Measurements from ENCODE around the gene FYN. TPM values are rescaled to one million over a fixed set of nuclear protein-coding genes. Genes with fewer than 3 reads are reported as not detected.

Gene FYN
- total and polyA plus RNA-seq, 2 of the 13 experiments (the other 11 are each of a cell fraction or from before 2014, with no cell fraction given), result 15.5 to 24.6 TPM

- TF ChIP-seq, protein P1, sequence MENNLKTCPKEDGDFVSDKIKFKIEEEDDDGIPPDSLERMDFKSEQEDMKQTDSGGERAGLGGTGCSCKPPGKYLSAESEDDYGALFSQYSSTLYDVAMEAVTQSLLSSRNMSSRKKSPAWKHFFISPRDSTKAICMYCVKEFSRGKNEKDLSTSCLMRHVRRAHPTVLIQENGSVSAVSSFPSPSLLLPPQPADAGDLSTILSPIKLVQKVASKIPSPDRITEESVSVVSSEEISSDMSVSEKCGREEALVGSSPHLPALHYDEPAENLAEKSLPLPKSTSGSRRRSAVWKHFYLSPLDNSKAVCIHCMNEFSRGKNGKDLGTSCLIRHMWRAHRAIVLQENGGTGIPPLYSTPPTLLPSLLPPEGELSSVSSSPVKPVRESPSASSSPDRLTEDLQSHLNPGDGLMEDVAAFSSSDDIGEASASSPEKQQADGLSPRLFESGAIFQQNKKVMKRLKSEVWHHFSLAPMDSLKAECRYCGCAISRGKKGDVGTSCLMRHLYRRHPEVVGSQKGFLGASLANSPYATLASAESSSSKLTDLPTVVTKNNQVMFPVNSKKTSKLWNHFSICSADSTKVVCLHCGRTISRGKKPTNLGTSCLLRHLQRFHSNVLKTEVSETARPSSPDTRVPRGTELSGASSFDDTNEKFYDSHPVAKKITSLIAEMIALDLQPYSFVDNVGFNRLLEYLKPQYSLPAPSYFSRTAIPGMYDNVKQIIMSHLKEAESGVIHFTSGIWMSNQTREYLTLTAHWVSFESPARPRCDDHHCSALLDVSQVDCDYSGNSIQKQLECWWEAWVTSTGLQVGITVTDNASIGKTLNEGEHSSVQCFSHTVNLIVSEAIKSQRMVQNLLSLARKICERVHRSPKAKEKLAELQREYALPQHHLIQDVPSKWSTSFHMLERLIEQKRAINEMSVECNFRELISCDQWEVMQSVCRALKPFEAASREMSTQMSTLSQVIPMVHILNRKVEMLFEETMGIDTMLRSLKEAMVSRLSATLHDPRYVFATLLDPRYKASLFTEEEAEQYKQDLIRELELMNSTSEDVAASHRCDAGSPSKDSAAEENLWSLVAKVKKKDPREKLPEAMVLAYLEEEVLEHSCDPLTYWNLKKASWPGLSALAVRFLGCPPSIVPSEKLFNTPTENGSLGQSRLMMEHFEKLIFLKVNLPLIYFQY (CRISPR knock-in tag; IDR thresholded peaks at IDR 0.05; ENCODE audit: borderline replicate concordance), result no peak
- TF ChIP-seq ZNF354B (CRISPR knock-in tag; IDR thresholded peaks at IDR 0.05), result no peak
- TF ChIP-seq, protein P2, sequence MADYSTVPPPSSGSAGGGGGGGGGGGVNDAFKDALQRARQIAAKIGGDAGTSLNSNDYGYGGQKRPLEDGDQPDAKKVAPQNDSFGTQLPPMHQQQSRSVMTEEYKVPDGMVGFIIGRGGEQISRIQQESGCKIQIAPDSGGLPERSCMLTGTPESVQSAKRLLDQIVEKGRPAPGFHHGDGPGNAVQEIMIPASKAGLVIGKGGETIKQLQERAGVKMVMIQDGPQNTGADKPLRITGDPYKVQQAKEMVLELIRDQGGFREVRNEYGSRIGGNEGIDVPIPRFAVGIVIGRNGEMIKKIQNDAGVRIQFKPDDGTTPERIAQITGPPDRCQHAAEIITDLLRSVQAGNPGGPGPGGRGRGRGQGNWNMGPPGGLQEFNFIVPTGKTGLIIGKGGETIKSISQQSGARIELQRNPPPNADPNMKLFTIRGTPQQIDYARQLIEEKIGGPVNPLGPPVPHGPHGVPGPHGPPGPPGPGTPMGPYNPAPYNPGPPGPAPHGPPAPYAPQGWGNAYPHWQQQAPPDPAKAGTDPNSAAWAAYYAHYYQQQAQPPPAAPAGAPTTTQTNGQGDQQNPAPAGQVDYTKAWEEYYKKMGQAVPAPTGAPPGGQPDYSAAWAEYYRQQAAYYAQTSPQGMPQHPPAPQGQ (CRISPR knock-in tag; IDR thresholded peaks at IDR 0.05; ENCODE audit: borderline replicate concordance), result no peak
- TF ChIP-seq ZNF256 (CRISPR knock-in tag; conservative IDR thresholded peaks at IDR 0.05), result no peak
These were observed 15.4 kb downstream of the FYN start (continued) for GRCh38 chr6:111857674-111858337.

GRCh38 chr6:111855753-111856152 is 17.5 kb downstream of the FYN start:
- H3K4me2 ChIP-seq (ENCODE audit: low read depth, low read length), result no peak overlapping the region
- H3K4me3 ChIP-seq (replicated peaks in 1 of 3; ENCODE audit: insufficient read depth in 1 of 3, low read depth in 2 of 3, low read length in 3 of 3), result no peak overlapping the region
- no peaks in the 10 kb centered on the region for H3K27me3 ChIP-seq (ENCODE audit: control insufficient read depth in 1 of 2, insufficient read depth in 2 of 2, low read length in 2 of 2)
- no peaks in the 10 kb centered on the region for H3K9me3 ChIP-seq (ENCODE audit: low read length)
- no peaks in the 10 kb centered on the region for H4K20me1 ChIP-seq (ENCODE audit: insufficient read depth, low read length)
- H3K4me1 ChIP-seq (ENCODE audit: insufficient read depth, low read length), result peaks cover 21% of the 10 kb centered on the region; the same call in 1 of the 2 replicates
- no peak overlapping the region for H2AFZ ChIP-seq (ENCODE audit: low read length)
- FAIRE-seq, result no peak
- no peaks in the 10 kb centered on the region for H3K36me3 ChIP-seq (replicated peaks in 1 of 2; ENCODE audit: control insufficient read depth in 1 of 2, insufficient read depth in 2 of 2, low read length in 2 of 2)
- H3K27ac ChIP-seq (ENCODE audit: extremely low read length, insufficient read depth, low read length), result no peak overlapping the region
- intact Hi-C loops (cut with micrococcal nuclease; ENCODE audit: unreplicated experiment) (no loop called here), in situ Hi-C loops (cut with HindIII; ENCODE audit: extremely low pct_ligation_motif_present, low pct_unique_long_range_greater_than_20kb) (no loop called here)
- no TSS peak for BruUV-seq (replicated peaks)
- no peak overlapping the region for H3K9ac ChIP-seq (ENCODE audit: insufficient read depth, low read depth, low read length)
- CTCF ChIA-PET (ENCODE audit: low intra/inter-chr PET ratio, low total read pairs), result no interaction called here
- POLR2A ChIA-PET, result no interaction called here
- no peak for DNase-seq (ENCODE audit: low spot score)
- WGBS (ENCODE audit: low lambda C conversion rate), result 82% methylated on average over 1 of the region's 1 CpG
- H3K79me2 ChIP-seq (ENCODE audit: insufficient read depth, low read length), result no peaks in the 10 kb centered on the region
- no peak for ATAC-seq
- TF ChIP-seq NFE2 (CRISPR knock-in tag; IDR thresholded peaks at IDR 0.05), result no peak
- TF ChIP-seq ZNF75D (CRISPR knock-in tag; IDR thresholded peaks at IDR 0.05; ENCODE audit: borderline replicate concordance), result no peak
- no peak for TF ChIP-seq TEAD2 (CRISPR knock-in tag; IDR thresholded peaks at IDR 0.05)
- no peak for TF ChIP-seq CBFB (CRISPR knock-in tag; IDR thresholded peaks at IDR 0.05)
- TF ChIP-seq ZSCAN25 (CRISPR knock-in tag; IDR thresholded peaks at IDR 0.05), result no peak
- TF ChIP-seq, protein P3, sequence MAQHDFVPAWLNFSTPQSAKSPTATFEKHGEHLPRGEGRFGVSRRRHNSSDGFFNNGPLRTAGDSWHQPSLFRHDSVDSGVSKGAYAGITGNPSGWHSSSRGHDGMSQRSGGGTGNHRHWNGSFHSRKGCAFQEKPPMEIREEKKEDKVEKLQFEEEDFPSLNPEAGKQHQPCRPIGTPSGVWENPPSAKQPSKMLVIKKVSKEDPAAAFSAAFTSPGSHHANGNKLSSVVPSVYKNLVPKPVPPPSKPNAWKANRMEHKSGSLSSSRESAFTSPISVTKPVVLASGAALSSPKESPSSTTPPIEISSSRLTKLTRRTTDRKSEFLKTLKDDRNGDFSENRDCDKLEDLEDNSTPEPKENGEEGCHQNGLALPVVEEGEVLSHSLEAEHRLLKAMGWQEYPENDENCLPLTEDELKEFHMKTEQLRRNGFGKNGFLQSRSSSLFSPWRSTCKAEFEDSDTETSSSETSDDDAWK (CRISPR knock-in tag; IDR thresholded peaks at IDR 0.05), result no peak
- no peak for TF ChIP-seq ETV5 (CRISPR knock-in tag; IDR thresholded peaks at IDR 0.05; ENCODE audit: borderline replicate concordance)
- TF ChIP-seq MLX (CRISPR knock-in tag; IDR thresholded peaks at IDR 0.05), result no peak
- TF ChIP-seq, protein P4, sequence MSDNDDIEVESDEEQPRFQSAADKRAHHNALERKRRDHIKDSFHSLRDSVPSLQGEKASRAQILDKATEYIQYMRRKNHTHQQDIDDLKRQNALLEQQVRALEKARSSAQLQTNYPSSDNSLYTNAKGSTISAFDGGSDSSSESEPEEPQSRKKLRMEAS (IDR thresholded peaks at IDR 0.05), result no peak
- TF ChIP-seq ZNF431 (CRISPR knock-in tag; IDR thresholded peaks at IDR 0.05; ENCODE audit: borderline replicate concordance, low read depth), result no peak
- no peak for TF ChIP-seq SYNCRIP (IDR thresholded peaks at IDR 0.05; ENCODE audit: insufficient read depth, low read depth, low read length)

Measured in HepG2 (cell line).